Naive thymus-derived CD4-positive, alpha-beta T cell (primary cell): ENCODE measurements around the gene CRBN. TPM values are rescaled to one million over a fixed set of nuclear protein-coding genes. Genes with fewer than 3 reads are reported as not detected.

Experiments
- ATAC-seq: fragments of 150-1000 bp; cut with Tn5 transposase; 2 replicates; pipeline ENCODE4 v1.10.0; 2021; ENCODE audit warnings: mild to moderate bottlenecking, moderate library complexity
- CTCF ChIA-PET: fragments of 350-600 bp; sonication (Branson Sonifier 250); formaldehyde crosslinking; loops from one replicate; lab custom pipeline; 2021; ENCODE audit warnings: antibody characterized with exemption; lab: Charles Lee
- POLR2A ChIA-PET: fragments of 350-600 bp; sonication (Branson Sonifier 250); formaldehyde crosslinking; loops from one replicate; lab custom pipeline; 2021; ENCODE audit warnings: antibody characterized with exemption, inconsistent platforms; lab: Charles Lee
- DNase-seq, 9 donors: peaks; one replicate each; pipeline versions ENCODE4 v3.0.0 to v3.0.0-alpha.2; 2020 to 2022; ENCODE audit warnings: mixed read lengths in 1 of 9
- H3K27ac ChIP-seq: one replicate; pipeline ENCODE4 v1.7.0; 2013; ENCODE audit warnings: mild to moderate bottlenecking, low read depth, low read length, moderate library complexity
- H3K27me3 ChIP-seq, 2 donors: one replicate each; pipeline ENCODE4 v1.7.0; 2013; ENCODE audit warnings: low read length in 2 of 2, mild to moderate bottlenecking in 2 of 2, moderate library complexity in 2 of 2; ENCODE audit not compliant: control insufficient read depth in 2 of 2, insufficient read depth in 2 of 2
- H3K36me3 ChIP-seq, 3 experiments: 1 replicate in 2 of 3; 2 replicates in 1 of 3; pipeline ENCODE4 v1.7.0; 2013; ENCODE audit warnings: low read length in 3 of 3, mild to moderate bottlenecking in 3 of 3, moderate library complexity in 1 of 3; ENCODE audit not compliant: insufficient read depth in 3 of 3, control insufficient read depth in 2 of 3
- H3K4me1 ChIP-seq, 2 donors: one replicate each; pipeline ENCODE4 v1.7.0; 2013; ENCODE audit warnings: low read length in 2 of 2, mild to moderate bottlenecking in 2 of 2, moderate library complexity in 1 of 2; ENCODE audit not compliant: control insufficient read depth in 2 of 2, insufficient read depth in 2 of 2
- H3K4me3 ChIP-seq: 2 replicates; pipeline ENCODE4 v1.7.0; 2013; ENCODE audit warnings: mild to moderate bottlenecking, low read length
- H3K9me3 ChIP-seq, 3 experiments: 1 replicate in 2 of 3; 2 replicates in 1 of 3; pipeline ENCODE4 v1.7.0; 2013; ENCODE audit warnings: low read length in 3 of 3; ENCODE audit not compliant: control insufficient read depth in 2 of 3
- H3K27ac Mint-ChIP-seq, 9 donors: one replicate each; pipeline ENCODE4 v1.8.0; 2020 to 2022; ENCODE audit warnings: mixed read lengths in 9 of 9, mild to moderate bottlenecking in 8 of 9, moderate library complexity in 5 of 9, inconsistent platforms in 2 of 9
- H3K27me3 Mint-ChIP-seq, 5 donors: one replicate each; pipeline ENCODE4 v1.8.0; 2021 to 2022; ENCODE audit warnings: mixed read lengths in 5 of 5, mild to moderate bottlenecking in 1 of 5
- H3K36me3 Mint-ChIP-seq, 5 donors: one replicate each; pipeline ENCODE4 v1.8.0; 2020 to 2022; ENCODE audit warnings: mixed read lengths in 5 of 5, mild to moderate bottlenecking in 3 of 5, inconsistent platforms in 1 of 5
- H3K4me1 Mint-ChIP-seq, 7 donors: one replicate each; pipeline ENCODE4 v1.8.0; 2020 to 2022; ENCODE audit warnings: mixed read lengths in 7 of 7, mild to moderate bottlenecking in 3 of 7, inconsistent platforms in 1 of 7
- H3K4me3 Mint-ChIP-seq, 10 donors: one replicate each; pipeline ENCODE4 v1.8.0; 2020 to 2022; ENCODE audit warnings: mild to moderate bottlenecking in 10 of 10, mixed read lengths in 10 of 10, moderate library complexity in 6 of 10, inconsistent platforms in 2 of 10
- H3K9me3 Mint-ChIP-seq, 11 donors: one replicate each; pipeline ENCODE4 v1.8.0; 2020 to 2022; ENCODE audit warnings: mixed read lengths in 11 of 11, mild to moderate bottlenecking in 4 of 11, inconsistent platforms in 1 of 11, moderate library complexity in 1 of 11
- intact Hi-C, 2 donors: fragments of 100-400 bp; cut with micrococcal nuclease; formaldehyde crosslinking; loops; one replicate each; pipeline ENCODE4 v1.15.1; 2023
- polyA plus RNA-seq, 2 donors: library from polyadenylated mRNA; unstranded; fragments of 300-500 nt; fragmentation: Illumina TruSeq; gene quantifications; one replicate each; pipeline ENCODE4 v1.2.3, GENCODE V29; 2021
- total RNA-seq, 6 experiments: library from RNA in 5 of 6; stranded (reverse) in 5 of 6; gene quantifications; 1 replicate in 5 of 6; 2 replicates in 1 of 6; pipeline ENCODE4 v1.2.3 and lab custom pipeline; 2021 to 2026

Gene CRBN
- total and polyA plus RNA-seq, 7 experiments from 2014 or later, result 69.1 to 198 (median 162) TPM

GRCh38 chr3:3180456-3180855, 965 bp upstream of the CRBN start:
- H3K4me3 Mint-ChIP-seq, result peak overlapping the region in 6 of 10 donors; percentile 12 to 96 (median 19)
- no peak overlapping the region for H3K27ac ChIP-seq
- ChIA-PET CTCF (interaction anchor here (0.6 to 1.1 kb wide), 2 partner anchors 29 to 1113 kb away, joined by 3 to 4 read pairs; no protein-coding TSS in a partner anchor), POLR2A (interaction anchor here (7.4 kb wide), 1 partner anchor 11 kb away, joined by 72 read pairs; no protein-coding TSS in a partner anchor)
- no peak overlapping the region for H3K4me3 ChIP-seq
- H3K36me3 Mint-ChIP-seq, result peaks cover 0 to 14% (median 5%) of the 10 kb centered on the region in 5 donors
- DNase-seq (no peak), ATAC-seq (no peak)
- H3K9me3 ChIP-seq, result no peaks in the 10 kb centered on the region
- H3K27me3 Mint-ChIP-seq, result peaks cover 0 to 22% (median 0%) of the 10 kb centered on the region in 5 donors
- H3K27ac Mint-ChIP-seq, result peak overlapping the region in 6 of 9 donors; percentile 4 to 98 (median 64)
- H3K27me3 ChIP-seq, result no peaks in the 10 kb centered on the region
- H3K36me3 ChIP-seq, result peaks cover 0 to 5% (median 0%) of the 10 kb centered on the region in 3 experiments
- peaks cover 24 to 31% of the 10 kb centered on the region in 2 donors for H3K4me1 ChIP-seq
- H3K4me1 Mint-ChIP-seq, result peaks cover 26 to 47% (median 37%) of the 10 kb centered on the region in 7 donors
- H3K9me3 Mint-ChIP-seq, result peaks cover 0 to 3% (median 0%) of the 10 kb centered on the region in 11 donors
- intact Hi-C loops, result no loop called here

GRCh38 chr3:3178498-3179328, 778 bp downstream of the CRBN start:
- Histone ChIP-seq H3K36me3 (peaks cover 0 to 5% (median 3%) of the 10 kb centered on the region in 3 experiments), H3K4me3 (peak overlapping the region; percentile 86), H3K27me3 (no peaks in the 10 kb centered on the region), H3K27ac (peak overlapping the region; percentile 87), H3K9me3 (no peaks in the 10 kb centered on the region), H3K4me1 (peaks cover 30 to 41% of the 10 kb centered on the region in 2 donors)
- H3K27ac Mint-ChIP-seq, result peak overlapping the region; percentile 88 to 98 (median 95)
- ATAC-seq, result no peak
- H3K4me1 Mint-ChIP-seq, result peaks cover 33 to 64% (median 53%) of the 10 kb centered on the region in 7 donors
- ChIA-PET POLR2A (interaction anchor here (0.6 to 7.4 kb wide), 3 partner anchors 12 to 1805 kb away, joined by 4 to 72 read pairs (median 4); no protein-coding TSS in a partner anchor), CTCF (interaction anchor here (0.8 to 1.5 kb wide), 4 partner anchors 11 to 22 kb away, joined by 3 to 5 read pairs (median 4); no protein-coding TSS in a partner anchor)
- peaks cover 0 to 2% (median 0%) of the 10 kb centered on the region in 11 donors for H3K9me3 Mint-ChIP-seq
- H3K36me3 Mint-ChIP-seq, result peaks cover 0 to 26% (median 13%) of the 10 kb centered on the region in 5 donors
- intact Hi-C loops, result loop anchor here (1.0 to 10.0 kb wide), 13 partner anchors 7 to 1944 kb away; partner anchors contain the start of genes ARL8B (in 2 of the 2), ITPR1 (in 2 of the 2), SETMAR (in 2 of the 2) and TRNT1 (in 2 of the 2)
- H3K27me3 Mint-ChIP-seq, result peaks cover 0 to 10% (median 0%) of the 10 kb centered on the region in 5 donors
- H3K4me3 Mint-ChIP-seq, result peak overlapping the region; percentile 88 to 99 (median 94)
- DNase-seq, result no peak

GRCh38 chr3:3177861-3178497, 1.5 kb downstream of the CRBN start:
- DNase-seq (peak in 1 of 9 donors; percentile 30), ATAC-seq (no peak)
- Mint-ChIP-seq H3K4me1 (peaks cover 36 to 71% (median 58%) of the 10 kb centered on the region in 7 donors), H3K4me3 (peak overlapping the region; percentile 88 to 99 (median 94)), H3K27ac (peak overlapping the region; percentile 88 to 98 (median 95)), H3K9me3 (peaks cover 0 to 2% (median 0%) of the 10 kb centered on the region in 11 donors), H3K27me3 (peaks cover 0 to 4% (median 0%) of the 10 kb centered on the region in 5 donors), H3K36me3 (peaks cover 0 to 31% (median 18%) of the 10 kb centered on the region in 5 donors)
- peak overlapping the region; percentile 87 for H3K27ac ChIP-seq
- H3K36me3 ChIP-seq, result peaks cover 0 to 5% (median 3%) of the 10 kb centered on the region in 3 experiments
- no peaks in the 10 kb centered on the region for H3K9me3 ChIP-seq
- ChIA-PET CTCF (interaction anchor here (1.0 to 1.5 kb wide), 3 partner anchors 11 to 23 kb away, joined by 3 to 5 read pairs (median 5); no protein-coding TSS in a partner anchor), POLR2A (interaction anchor here (0.6 to 7.4 kb wide), 4 partner anchors 13 to 1806 kb away, joined by 3 to 72 read pairs (median 4); partner anchors contain the start of gene ITPR1)
- intact Hi-C loops, result loop anchor here (2.0 to 10.0 kb wide), 7 partner anchors 117 to 1944 kb away; partner anchors contain the start of genes ARL8B (in 1 of the 2), ITPR1 (in 1 of the 2) and LRRN1 (in 1 of the 2)
- H3K27me3 ChIP-seq, result no peaks in the 10 kb centered on the region
- peak overlapping the region; percentile 86 for H3K4me3 ChIP-seq
- H3K4me1 ChIP-seq, result peaks cover 35 to 42% of the 10 kb centered on the region in 2 donors

GRCh38 chr3:3172627-3173026, 6.9 kb downstream of the CRBN start:
- Mint-ChIP-seq H3K9me3 (peaks cover 0 to 2% (median 0%) of the 10 kb centered on the region in 11 donors), H3K27me3 (no peaks in the 10 kb centered on the region), H3K27ac (peak overlapping the region; percentile 86 to 98 (median 94)), H3K36me3 (peaks cover 0 to 49% (median 29%) of the 10 kb centered on the region in 5 donors), H3K4me3 (peak overlapping the region; percentile 76 to 91 (median 84)), H3K4me1 (peaks cover 47 to 97% (median 75%) of the 10 kb centered on the region in 7 donors)
- Histone ChIP-seq H3K9me3 (no peaks in the 10 kb centered on the region), H3K4me1 (peaks cover 35 to 53% of the 10 kb centered on the region in 2 donors), H3K36me3 (peaks cover 15 to 18% (median 15%) of the 10 kb centered on the region in 3 experiments), H3K27ac (peak overlapping the region; percentile 87), H3K27me3 (no peaks in the 10 kb centered on the region), H3K4me3 (peak overlapping the region; percentile 11)
- ATAC-seq (peak; percentile 45), DNase-seq (peak in 3 of 9 donors; percentile 28 to 35 (median 30))
- intact Hi-C loops, result loop anchor here (1.0 to 10.0 kb wide), 4 partner anchors 45 to 908 kb away; no protein-coding TSS in a partner anchor
- CTCF ChIA-PET, result interaction anchor here (0.8 to 2.0 kb wide), 8 partner anchors 9 to 1118 kb away, joined by 3 to 9 read pairs (median 6); no protein-coding TSS in a partner anchor
- POLR2A ChIA-PET, result interaction anchor here (0.5 to 2.0 kb wide), 7 partner anchors 12 to 294 kb away, joined by 3 to 10 read pairs (median 3); partner anchors contain the start of gene TRNT1

- DNase-seq, result peak in 7 of 9 donors; percentile 26 to 56 (median 47)
- H3K27me3 ChIP-seq, result no peaks in the 10 kb centered on the region
- Mint-ChIP-seq H3K36me3 (peaks cover 4 to 54% (median 39%) of the 10 kb centered on the region in 5 donors), H3K4me3 (peak overlapping the region in 9 of 10 donors; percentile 20 to 91 (median 53)), H3K27ac (peak overlapping the region; percentile 35 to 98 (median 94)), H3K9me3 (peaks cover 0 to 2% (median 0%) of the 10 kb centered on the region in 11 donors), H3K4me1 (peaks cover 41 to 94% (median 73%) of the 10 kb centered on the region in 7 donors), H3K27me3 (no peaks in the 10 kb centered on the region)
- ATAC-seq, result peak; percentile 73
- CTCF ChIA-PET, result interaction anchor here (0.8 to 2.0 kb wide), 4 partner anchors 10 to 380 kb away, joined by 3 to 9 read pairs (median 4); no protein-coding TSS in a partner anchor
- peaks cover 24 to 50% of the 10 kb centered on the region in 2 donors for H3K4me1 ChIP-seq
- POLR2A ChIA-PET, result interaction anchor here (1.0 kb wide), 1 partner anchor 45 kb away, joined by 3 read pairs; no protein-coding TSS in a partner anchor
- no peaks in the 10 kb centered on the region for H3K9me3 ChIP-seq
- peak overlapping the region; percentile 87 for H3K27ac ChIP-seq
- H3K36me3 ChIP-seq, result peaks cover 20 to 28% (median 28%) of the 10 kb centered on the region in 3 experiments
- intact Hi-C loops, result loop anchor here (1.0 to 10.0 kb wide), 9 partner anchors 8 to 906 kb away; partner anchors contain the start of gene CRBN (in 1 of the 2)
- no peak overlapping the region for H3K4me3 ChIP-seq
Measured at GRCh38 chr3:3170998-3171397, 8.5 kb downstream of the CRBN start.
